Spleen (tissue), 7 donors: ENCODE measurements around the gene GET3.

Experiments
- CTCF ChIP-seq, 11 experiments: fragments of 200-600 bp in 7 of 11; fragments of 450-650 bp in 4 of 11; sonication (generic) in 4 of 11; IDR thresholded peaks in 8 of 11; conservative IDR thresholded peaks in 3 of 11; 1 replicate in 7 of 11; 2 replicates in 4 of 11; pipeline versions ENCODE4 v1.4.0 to v1.8.0; 2016 to 2021; ENCODE audit warnings: antibody characterized with exemption in 11 of 11, inconsistent platforms in 4 of 11, mild to moderate bottlenecking in 1 of 11
- POLR2A ChIP-seq, 3 donors: fragments of 450-650 bp; IDR thresholded peaks; one replicate each; pipeline ENCODE4 v1.5.1; 2017; ENCODE audit warnings: antibody characterized with exemption in 3 of 3, mild to moderate bottlenecking in 1 of 3
- POLR2AphosphoS5 ChIP-seq, 3 donors: sonication (generic); formaldehyde crosslinking; IDR thresholded peaks; one replicate each; pipeline ENCODE4 v1.5.1; 2017; ENCODE audit warnings: antibody characterized with exemption in 3 of 3
- donor health status: DM: no; HTN: no; CAD: no; lungs with moderate emphysema.
- donor health status: DM: no; HTN: no; CAD: no.
- donor health status: DM: no; HTN: no; CAD: no.

GRCh38 chr19:12703046-12703445, 34.3 kb upstream of the GET3 start:
- TF ChIP-seq CTCF (IDR thresholded peaks at IDR 0.05 in 8 of 11, conservative IDR thresholded peaks at IDR 0.05 in 3 of 11) (no peak), POLR2A (IDR thresholded peaks at IDR 0.05) (no peak), POLR2AphosphoS5 (IDR thresholded peaks at IDR 0.05) (no peak)
